IPS-20b (cell line): ENCODE results near the gene TMEM129.
"Not testable (repeated sequence)": the region's sequence is repeated elsewhere in the genome, so short reads cannot be mapped to it uniquely, and the experiment has no call there.

Source experiments
- H3K27ac ChIP-seq: one replicate; pipeline ENCODE4 v1.5.1; 2013; ENCODE audit warnings: low read length
- H3K27me3 ChIP-seq: 2 replicates; pipeline ENCODE4 v1.6.1; 2013; ENCODE audit warnings: mild to moderate bottlenecking, low read length, inconsistent platforms; ENCODE audit not compliant: insufficient read depth
- H3K36me3 ChIP-seq: 2 replicates; pipeline ENCODE4 v1.6.1; 2013; ENCODE audit warnings: low read depth, mild to moderate bottlenecking, inconsistent platforms, low read length, moderate library complexity; ENCODE audit not compliant: insufficient read depth
- H3K4me1 ChIP-seq: 2 replicates; pipeline ENCODE4 v1.6.1; 2013; ENCODE audit warnings: mild to moderate bottlenecking, control low read depth, inconsistent platforms, low read length, moderate library complexity; ENCODE audit not compliant: insufficient read depth
- H3K4me3 ChIP-seq: 2 replicates; pipeline ENCODE4 v1.5.1; 2013; ENCODE audit warnings: mild to moderate bottlenecking, low read length, inconsistent platforms
- H3K9ac ChIP-seq: 2 replicates; pipeline ENCODE4 v1.6.1; 2013; ENCODE audit warnings: low read depth, mild to moderate bottlenecking, inconsistent platforms, low read length, moderate library complexity
- H3K9me3 ChIP-seq: 2 replicates; pipeline ENCODE4 v1.6.1; 2013; ENCODE audit warnings: mild to moderate bottlenecking, low read depth, low read length, inconsistent platforms; ENCODE audit not compliant: insufficient read depth

TMEM129 gene

DNA sequence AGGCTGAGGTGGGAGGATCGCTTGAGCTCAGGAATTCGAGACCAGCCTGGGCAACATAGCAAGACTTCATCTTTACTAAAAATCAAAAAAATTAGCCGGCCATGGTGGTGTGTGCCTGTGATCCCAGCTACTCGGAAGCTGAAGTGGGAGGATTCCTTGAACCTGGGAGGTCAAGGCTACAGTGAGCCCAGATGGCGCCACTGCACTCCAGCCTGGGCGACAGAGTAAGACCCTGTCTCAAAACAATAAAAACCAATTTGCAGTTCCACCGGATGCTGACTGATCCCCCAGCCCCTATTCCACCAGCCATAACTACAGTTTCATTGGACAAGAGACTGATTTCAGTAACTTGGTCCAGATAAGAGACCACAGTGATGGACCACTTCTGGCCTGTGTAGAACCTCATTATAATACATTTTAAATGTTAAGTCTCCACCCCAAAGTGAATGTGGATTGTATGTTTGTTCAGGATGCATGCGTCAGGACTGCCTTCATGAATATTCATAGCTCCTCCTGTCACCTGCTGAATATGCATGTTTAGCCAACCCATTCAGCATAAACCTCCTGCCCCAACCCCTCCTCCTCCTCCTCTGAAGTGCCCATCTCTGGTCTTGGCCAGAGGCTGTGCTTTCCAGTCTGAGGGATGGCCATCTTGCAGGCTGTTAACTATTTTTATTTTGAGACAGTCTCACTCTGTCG is 6.7 kb downstream of the TMEM129 start:
- H3K4me1 ChIP-seq = no peaks in the 10 kb centered on the region; the same call in 1 of the 2 replicates

DNA sequence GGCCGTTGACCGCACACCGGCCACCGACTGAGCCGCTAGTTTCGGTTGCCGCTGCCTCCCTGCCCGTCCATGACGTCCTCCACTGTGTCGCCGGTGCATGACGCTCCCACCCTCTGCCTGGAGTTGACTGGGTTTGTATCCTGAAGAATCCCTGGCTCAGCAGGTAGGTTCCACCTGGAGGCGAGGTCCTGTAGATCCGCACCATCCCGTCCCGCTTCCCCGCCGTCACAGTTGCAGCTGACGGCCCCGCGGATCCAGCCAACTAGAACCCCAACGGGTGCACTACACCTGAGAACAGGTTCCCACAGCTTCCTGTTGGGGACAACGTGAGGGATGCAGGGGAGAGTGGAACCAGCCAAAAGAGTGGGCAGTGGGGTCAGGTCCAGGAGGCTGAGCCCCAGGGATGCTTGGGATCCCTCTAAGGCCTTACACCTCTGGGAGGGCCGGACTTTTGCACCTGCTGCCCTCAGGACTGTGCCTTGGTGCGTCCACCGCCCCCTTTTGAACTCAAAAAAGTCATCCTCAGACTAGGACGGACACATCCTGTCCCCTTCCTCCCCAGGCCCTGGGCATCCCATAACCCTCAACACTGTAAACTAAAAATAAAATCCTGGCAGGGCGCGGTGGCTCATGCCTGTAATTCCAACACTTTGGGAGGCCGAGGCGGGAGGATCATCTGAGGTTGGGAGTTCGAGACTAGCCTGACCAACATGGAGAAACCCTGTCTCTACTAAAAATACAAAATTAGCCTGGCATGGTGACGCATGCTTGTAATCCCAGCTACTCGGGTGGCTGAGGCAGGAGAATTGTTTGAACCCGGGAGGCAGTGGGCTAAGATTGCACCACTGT is 7.9 kb downstream of the TMEM129 start:
- peak overlapping the region; percentile 99 for H3K4me3 ChIP-seq
- H3K27ac ChIP-seq = no peak overlapping the region
- H3K27me3 ChIP-seq = peaks cover 7% of the 10 kb centered on the region; the same call in 1 of the 2 replicates
- peak overlapping the region; percentile 91; the same call in 1 of the 2 replicates for H3K9ac ChIP-seq
- H3K9me3 ChIP-seq = no peaks in the 10 kb centered on the region
- no peaks in the 10 kb centered on the region; the same call in 1 of the 2 replicates for H3K4me1 ChIP-seq
- peaks cover 18% of the 10 kb centered on the region for H3K36me3 ChIP-seq

More for the DNA sequence above, 6.7 kb downstream of the TMEM129 start:
- Histone ChIP-seq H3K9ac (no peak overlapping the region; the same call in 1 of the 2 replicates), H3K27me3 (peaks cover 7% of the 10 kb centered on the region; the same call in 1 of the 2 replicates), H3K4me3 (no peak overlapping the region), H3K9me3 (no peaks in the 10 kb centered on the region), H3K36me3 (peaks cover 21% of the 10 kb centered on the region), H3K27ac (no peak overlapping the region)

DNA sequence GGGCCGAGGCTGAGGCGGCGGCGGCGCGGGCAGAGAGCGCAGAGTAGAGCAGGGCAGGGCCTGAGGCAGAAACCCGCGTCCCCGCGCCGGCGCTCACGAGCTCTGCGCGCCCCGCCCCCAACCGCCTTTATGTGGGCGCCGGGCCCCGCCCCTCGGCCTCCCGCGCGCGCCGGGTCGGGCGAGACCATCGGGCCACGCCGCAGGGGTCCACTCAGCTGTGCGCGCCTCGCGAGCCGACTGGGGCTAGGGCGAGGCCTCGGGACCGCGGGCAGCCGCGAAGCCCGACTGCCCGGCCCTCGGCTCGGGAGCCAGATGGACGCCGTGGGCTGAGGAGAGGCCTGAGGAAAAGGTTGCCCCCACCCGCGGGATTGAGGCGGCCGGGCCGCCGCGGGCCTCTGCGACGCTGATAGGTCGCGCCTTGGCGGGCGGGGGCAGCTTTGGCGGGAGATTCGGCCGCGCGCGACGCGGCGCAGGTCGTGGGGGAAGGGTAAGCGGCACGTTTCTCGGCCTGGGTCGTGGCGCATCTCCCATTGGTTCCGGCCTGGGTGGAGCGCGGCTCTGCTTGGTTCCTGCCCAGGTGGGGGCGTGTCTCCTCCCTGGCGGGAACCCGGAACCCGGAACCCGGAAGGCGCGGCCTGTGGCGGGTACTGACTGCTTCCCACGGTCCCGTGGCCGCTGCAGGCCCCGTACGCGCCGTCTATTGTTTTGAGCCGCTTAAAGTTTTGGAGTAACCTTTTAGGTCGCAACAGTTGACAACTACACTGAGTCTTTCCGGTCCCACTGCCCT is 8.7 kb downstream of the TMEM129 start, which contains the start of gene SLBP:
Gene SLBP, minus strand, starts transcription at position 104 of the 787 bp plus-strand sequence. CDS start 131 bp downstream, outside the sequence.
- Histone ChIP-seq H3K9me3 (no peaks in the 10 kb centered on the region), H3K27me3 (peaks cover 7% of the 10 kb centered on the region; the same call in 1 of the 2 replicates), H3K4me3 (peak within 1 kb of the TSS; percentile 99), H3K4me1 (no peaks in the 10 kb centered on the region; the same call in 1 of the 2 replicates), H3K9ac (peak within 1 kb of the TSS; percentile 91), H3K36me3 (peaks cover 16% of the 10 kb centered on the region), H3K27ac (peak within 1 kb of the TSS; percentile 81)

DNA sequence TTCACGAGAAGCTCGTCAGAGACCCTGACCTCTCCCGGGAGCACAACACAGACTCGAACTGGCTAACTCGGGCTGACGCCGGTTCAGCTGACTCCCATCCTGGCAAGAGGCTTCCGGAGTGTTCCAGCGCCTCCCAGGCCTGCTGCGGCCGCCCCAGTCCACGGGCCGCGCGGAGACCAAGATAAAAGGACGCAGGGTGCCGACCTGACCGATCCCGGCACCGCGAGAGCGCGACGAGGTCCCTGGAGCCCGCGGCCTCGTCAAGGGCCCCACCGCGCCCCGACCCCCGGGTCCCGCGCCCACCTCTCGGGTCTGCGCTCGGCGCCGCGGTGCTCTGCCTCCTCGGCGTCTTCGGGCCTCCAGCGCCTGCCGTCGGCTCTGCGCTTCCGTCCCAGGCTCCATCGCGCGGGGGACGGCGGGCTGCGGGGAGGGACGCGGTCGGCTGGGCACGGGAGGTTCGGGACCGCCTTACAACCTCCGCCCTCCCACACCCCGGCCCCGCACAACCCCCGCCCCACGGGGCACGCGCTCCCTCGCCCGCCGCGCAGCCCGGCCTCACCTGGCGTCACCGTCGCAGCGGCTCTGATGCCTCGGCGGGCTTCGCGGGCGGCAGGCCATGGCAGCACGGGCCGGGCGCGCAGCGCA is 9.4 kb downstream of the TMEM129 start:
- Histone ChIP-seq H3K4me1 (no peaks in the 10 kb centered on the region; the same call in 1 of the 2 replicates), H3K27ac (no peak overlapping the region), H3K27me3 (peaks cover 7% of the 10 kb centered on the region; the same call in 1 of the 2 replicates), H3K4me3 (peak overlapping the region; percentile 99), H3K9me3 (no peaks in the 10 kb centered on the region), H3K9ac (peak overlapping the region; percentile 91), H3K36me3 (peaks cover 16% of the 10 kb centered on the region)

DNA sequence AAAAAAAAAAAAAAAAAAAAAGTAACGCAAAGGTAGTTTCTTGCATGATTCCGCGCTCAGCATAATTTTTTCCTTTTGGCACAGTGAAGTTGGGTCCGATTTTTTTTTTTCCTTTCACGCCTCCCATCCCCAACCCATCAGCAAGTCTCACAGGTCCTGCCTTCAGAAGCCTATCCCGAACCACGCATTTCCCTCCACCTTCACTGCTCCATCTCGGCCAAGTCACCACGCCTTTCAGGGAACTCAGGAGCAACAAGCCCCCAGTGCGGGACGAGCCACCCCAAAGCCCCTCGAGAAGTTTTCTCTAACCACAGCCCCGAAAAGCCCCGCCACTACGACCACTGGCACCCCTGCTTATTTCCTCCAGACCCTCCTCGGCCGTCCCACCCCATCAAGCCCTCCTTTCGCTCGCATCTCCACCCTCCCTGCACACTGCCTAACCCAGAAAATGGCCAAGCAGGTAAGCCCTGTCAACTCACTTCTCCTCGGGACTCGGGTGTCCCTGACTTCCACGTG is 10.0 kb downstream of the TMEM129 start:
- Histone ChIP-seq H3K9me3 (no peaks in the 10 kb centered on the region), H3K36me3 (peaks cover 21% of the 10 kb centered on the region), H3K9ac (peak overlapping the region; percentile 91), H3K4me1 (no peaks in the 10 kb centered on the region; the same call in 1 of the 2 replicates), H3K27ac (no peak overlapping the region), H3K4me3 (peak overlapping the region; percentile 99), H3K27me3 (peaks cover 7% of the 10 kb centered on the region; the same call in 1 of the 2 replicates)

DNA sequence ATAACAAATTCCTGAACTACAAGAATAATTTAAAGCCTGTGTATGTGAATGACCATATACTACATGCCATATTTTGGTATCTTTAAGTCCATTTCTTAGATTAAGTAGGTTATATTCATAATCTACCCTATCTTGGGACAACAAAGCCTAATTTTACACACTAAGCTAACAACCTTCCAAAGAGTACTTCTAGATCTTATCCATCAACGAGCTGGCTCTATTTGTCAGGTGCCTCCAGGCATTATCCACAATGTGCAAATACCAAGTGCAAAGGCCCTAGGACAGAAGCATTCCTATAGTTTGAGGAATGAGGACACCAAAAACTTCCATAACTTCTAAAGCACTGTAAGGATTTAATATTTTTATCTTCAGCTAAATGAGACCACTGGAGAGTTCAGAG is 12.5 kb downstream of the TMEM129 start:
- Histone ChIP-seq H3K36me3 (peaks cover 45% of the 10 kb centered on the region), H3K27ac (no peak overlapping the region), H3K9ac (no peak overlapping the region), H3K4me3 (no peak overlapping the region), H3K27me3 (peaks cover 7% of the 10 kb centered on the region; the same call in 1 of the 2 replicates), H3K4me1 (no peaks in the 10 kb centered on the region; the same call in 1 of the 2 replicates), H3K9me3 (no peaks in the 10 kb centered on the region)

DNA sequence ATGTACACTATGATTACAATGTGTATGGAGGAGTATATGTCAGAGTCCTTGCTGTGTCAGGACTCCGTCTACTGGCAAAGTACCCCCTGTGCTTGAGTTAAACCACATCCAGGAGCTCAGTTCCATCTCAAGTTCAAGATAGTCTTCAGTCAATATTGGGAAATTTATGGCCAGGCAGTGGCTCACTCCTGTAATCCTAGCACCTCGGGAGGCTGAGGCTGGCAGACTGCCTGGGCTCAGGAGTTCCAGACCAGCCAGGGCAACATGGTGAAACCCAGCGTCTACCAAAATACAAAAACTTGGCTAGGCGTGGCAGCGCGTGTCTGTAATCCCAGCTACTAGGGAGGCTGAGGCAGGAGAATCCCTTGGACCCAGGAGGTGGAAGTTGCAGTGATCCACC is 14.8 kb downstream of the TMEM129 start:
- no peaks in the 10 kb centered on the region for H3K9me3 ChIP-seq
- peaks cover 68% of the 10 kb centered on the region for H3K36me3 ChIP-seq
- no peaks in the 10 kb centered on the region; the same call in 1 of the 2 replicates for H3K4me1 ChIP-seq
- H3K9ac ChIP-seq = no peak overlapping the region
- peaks cover 6% of the 10 kb centered on the region; the same call in 1 of the 2 replicates for H3K27me3 ChIP-seq
- H3K27ac ChIP-seq = no peak overlapping the region
- no peak overlapping the region for H3K4me3 ChIP-seq

DNA sequence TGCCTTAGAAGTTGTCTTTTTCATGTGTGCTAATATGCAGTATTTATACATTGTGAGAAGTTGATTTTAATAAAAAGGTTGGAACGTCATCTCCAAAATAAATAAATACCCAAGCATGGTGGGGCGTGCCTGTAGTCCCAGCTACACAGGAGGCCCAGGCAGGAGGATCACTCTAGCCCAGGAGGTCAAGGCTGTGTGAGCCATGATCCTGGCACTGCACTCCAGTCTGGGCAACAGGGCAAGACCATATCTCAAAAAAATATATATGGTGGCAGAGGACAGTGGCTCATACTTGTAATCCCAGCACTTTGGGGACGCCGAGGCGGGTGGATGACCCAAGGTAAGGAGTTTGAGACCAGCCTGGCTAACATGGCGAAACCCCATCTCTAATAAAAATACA is 15.4 kb downstream of the TMEM129 start:
- Histone ChIP-seq H3K9me3 (no peaks in the 10 kb centered on the region), H3K27ac (no peak overlapping the region), H3K4me3 (no peak overlapping the region), H3K27me3 (no peaks in the 10 kb centered on the region; the same call in 1 of the 2 replicates), H3K4me1 (no peaks in the 10 kb centered on the region; the same call in 1 of the 2 replicates), H3K9ac (no peak overlapping the region), H3K36me3 (peaks cover 74% of the 10 kb centered on the region)

DNA sequence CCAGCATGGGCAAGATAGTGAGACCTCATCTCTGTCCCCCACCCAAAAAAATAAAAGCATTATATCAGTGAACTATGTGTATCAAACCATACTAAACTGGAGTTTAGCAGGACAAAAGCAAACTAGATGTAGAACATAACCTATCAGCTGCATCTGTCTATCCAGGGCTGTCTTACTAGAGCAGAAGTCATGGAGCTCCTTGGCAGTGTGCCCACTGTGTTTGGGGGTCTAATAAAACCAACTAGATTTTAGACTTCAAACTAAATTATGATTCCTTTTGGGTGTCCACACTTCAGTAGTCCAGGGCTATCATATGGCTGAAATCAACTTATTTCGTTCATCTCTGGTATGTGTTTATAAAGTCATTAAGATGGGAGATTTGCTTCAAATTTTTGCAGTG is 17.3 kb downstream of the TMEM129 start:
- Histone ChIP-seq H3K27me3 (no peaks in the 10 kb centered on the region), H3K27ac (no peak overlapping the region), H3K36me3 (peaks cover 85% of the 10 kb centered on the region), H3K9me3 (no peaks in the 10 kb centered on the region), H3K4me1 (no peaks in the 10 kb centered on the region), H3K9ac (no peak overlapping the region), H3K4me3 (no peak overlapping the region)

DNA sequence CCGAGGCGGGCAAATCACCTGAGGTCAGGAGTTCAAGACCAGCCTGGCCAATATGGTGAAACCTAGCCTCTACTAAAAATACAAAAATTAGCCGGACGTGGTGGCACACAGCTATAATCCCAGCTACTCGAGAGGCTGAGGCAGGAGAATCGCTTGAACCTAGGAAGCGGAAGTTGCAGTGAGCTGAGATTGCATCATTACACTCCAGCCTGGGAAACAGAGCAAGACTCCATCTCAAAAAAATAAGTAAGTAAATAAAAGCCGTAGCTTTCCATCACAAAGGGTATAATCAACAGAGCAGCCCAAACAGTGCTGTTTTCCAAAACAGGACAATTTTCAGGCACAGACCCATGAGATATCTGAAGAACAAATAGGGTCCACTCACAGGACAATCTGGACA is 19.5 kb downstream of the TMEM129 start:
- H3K27ac ChIP-seq, H3K4me1 ChIP-seq, H3K27me3 ChIP-seq, H3K9ac ChIP-seq, H3K4me3 ChIP-seq, H3K9me3 ChIP-seq: not testable (repeated sequence)
- peaks cover 94% of the 10 kb centered on the region for H3K36me3 ChIP-seq
